Nephron (organoid): Measurements from ENCODE around the gene XDH.

ENCODE experiments used
- H3K27ac Mint-ChIP-seq, 3 experiments: 2 replicates each; pipeline ENCODE4 v1.8.0; 2020; ENCODE audit warnings: mixed read lengths in 3 of 3, mild to moderate bottlenecking in 2 of 3, moderate library complexity in 1 of 3
- H3K27me3 Mint-ChIP-seq: 2 replicates; pipeline ENCODE4 v1.8.0; 2021; ENCODE audit warnings: low read depth, mild to moderate bottlenecking, moderate library complexity, mixed read lengths
- H3K36me3 Mint-ChIP-seq: 2 replicates; pipeline ENCODE4 v1.8.0; 2020; ENCODE audit warnings: low read depth, mixed read lengths
- H3K4me1 Mint-ChIP-seq: 2 replicates; pipeline ENCODE4 v1.8.0; 2020; ENCODE audit warnings: mixed read lengths
- H3K4me3 Mint-ChIP-seq, 3 experiments: 2 replicates each; pipeline ENCODE4 v1.8.0; 2020; ENCODE audit warnings: mild to moderate bottlenecking in 3 of 3, mixed read lengths in 3 of 3, moderate library complexity in 2 of 3
- H3K9me3 Mint-ChIP-seq: 2 replicates; pipeline ENCODE4 v1.8.0; 2020; ENCODE audit warnings: mixed read lengths
- TF ChIP-seq, protein P1 (sequence below), 3 experiments: fragments of 200-600 bp; sonication (generic); IDR thresholded peaks; one replicate each; pipeline ENCODE4 v1.5.0; 2021; ENCODE audit warnings: antibody characterized with exemption in 3 of 3; ENCODE audit not compliant: unreplicated experiment in 3 of 3

XDH gene

DNA sequence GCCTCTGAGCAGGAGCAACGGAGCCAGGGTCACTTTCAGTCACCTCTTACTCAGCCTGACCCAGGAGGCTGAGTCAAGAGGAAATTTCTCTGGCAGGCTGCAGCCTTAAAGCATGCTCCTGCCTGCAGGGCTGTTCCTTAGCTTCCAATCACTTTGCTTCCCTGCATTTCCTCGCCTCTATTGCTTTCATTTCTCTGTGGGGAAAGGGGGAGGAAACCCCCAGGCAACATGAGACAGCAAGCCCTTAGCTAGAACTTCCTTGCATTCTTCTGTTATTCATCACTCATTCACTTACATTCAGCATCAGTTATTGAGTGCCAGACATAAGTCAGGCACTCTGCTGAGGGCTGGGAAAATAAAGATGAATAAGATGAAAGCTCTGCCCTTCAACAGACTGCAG is 13.0 kb downstream of the XDH start:
- no peaks in the 10 kb centered on the region for H3K9me3 Mint-ChIP-seq
- H3K27ac Mint-ChIP-seq: peak overlapping the region in 1 of 3 experiments; percentile 51
- H3K4me1 Mint-ChIP-seq: no peaks in the 10 kb centered on the region
- H3K27me3 Mint-ChIP-seq: peaks cover 3% of the 10 kb centered on the region
- H3K4me3 Mint-ChIP-seq: no peak overlapping the region
- H3K36me3 Mint-ChIP-seq: no peaks in the 10 kb centered on the region
- TF ChIP-seq, protein P1, sequence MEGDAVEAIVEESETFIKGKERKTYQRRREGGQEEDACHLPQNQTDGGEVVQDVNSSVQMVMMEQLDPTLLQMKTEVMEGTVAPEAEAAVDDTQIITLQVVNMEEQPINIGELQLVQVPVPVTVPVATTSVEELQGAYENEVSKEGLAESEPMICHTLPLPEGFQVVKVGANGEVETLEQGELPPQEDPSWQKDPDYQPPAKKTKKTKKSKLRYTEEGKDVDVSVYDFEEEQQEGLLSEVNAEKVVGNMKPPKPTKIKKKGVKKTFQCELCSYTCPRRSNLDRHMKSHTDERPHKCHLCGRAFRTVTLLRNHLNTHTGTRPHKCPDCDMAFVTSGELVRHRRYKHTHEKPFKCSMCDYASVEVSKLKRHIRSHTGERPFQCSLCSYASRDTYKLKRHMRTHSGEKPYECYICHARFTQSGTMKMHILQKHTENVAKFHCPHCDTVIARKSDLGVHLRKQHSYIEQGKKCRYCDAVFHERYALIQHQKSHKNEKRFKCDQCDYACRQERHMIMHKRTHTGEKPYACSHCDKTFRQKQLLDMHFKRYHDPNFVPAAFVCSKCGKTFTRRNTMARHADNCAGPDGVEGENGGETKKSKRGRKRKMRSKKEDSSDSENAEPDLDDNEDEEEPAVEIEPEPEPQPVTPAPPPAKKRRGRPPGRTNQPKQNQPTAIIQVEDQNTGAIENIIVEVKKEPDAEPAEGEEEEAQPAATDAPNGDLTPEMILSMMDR (IDR thresholded peaks at IDR 0.05; ENCODE audit: unreplicated experiment in 3 of 3): no peak

DNA sequence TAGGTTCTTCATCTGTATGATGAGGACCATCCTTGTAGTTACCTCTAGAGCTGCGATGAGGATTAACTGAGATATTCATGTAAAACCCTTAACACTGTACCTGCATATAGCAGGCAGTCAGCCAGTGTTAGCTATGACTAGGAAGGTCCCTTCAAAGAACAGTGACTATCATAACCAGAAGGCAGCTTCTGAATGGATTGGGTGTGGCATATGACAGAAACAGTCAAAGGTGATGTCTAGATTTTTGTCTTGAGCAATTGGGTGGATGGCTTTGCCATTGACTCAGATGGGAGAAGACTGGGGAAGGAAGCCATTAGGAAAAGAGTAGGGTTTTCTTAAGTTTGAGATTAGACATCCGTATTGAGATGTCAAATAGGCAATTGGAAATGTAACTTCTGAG is 15.7 kb downstream of the XDH start:
- TF ChIP-seq, protein P1 (IDR thresholded peaks at IDR 0.05; ENCODE audit: unreplicated experiment in 3 of 3): no peak
- Mint-ChIP-seq H3K4me1 (no peaks in the 10 kb centered on the region), H3K36me3 (no peaks in the 10 kb centered on the region), H3K9me3 (no peaks in the 10 kb centered on the region), H3K27me3 (no peaks in the 10 kb centered on the region), H3K27ac (no peak overlapping the region), H3K4me3 (no peak overlapping the region)

DNA sequence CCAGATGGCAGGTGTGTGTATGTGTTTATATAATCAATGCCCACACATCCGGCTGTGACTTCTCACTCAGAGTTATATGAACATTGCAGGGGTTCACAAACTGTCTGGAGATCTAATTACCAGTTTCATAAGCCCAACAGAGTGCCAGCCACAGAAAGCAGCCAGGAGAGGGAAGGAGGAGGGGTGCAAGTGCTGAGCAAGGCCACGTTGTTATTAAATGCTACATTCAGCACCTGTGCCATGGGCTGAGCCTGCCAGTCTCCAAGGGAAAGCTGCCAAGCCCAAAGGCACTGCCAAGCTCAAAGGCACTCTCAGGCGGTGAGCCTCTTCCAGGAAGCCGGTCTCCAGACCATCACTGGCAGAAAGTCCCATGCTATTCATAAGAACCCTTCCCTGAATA is 17.4 kb downstream of the XDH start:
- Mint-ChIP-seq H3K36me3 (no peaks in the 10 kb centered on the region), H3K27me3 (no peaks in the 10 kb centered on the region), H3K9me3 (no peaks in the 10 kb centered on the region), H3K27ac (no peak overlapping the region), H3K4me1 (no peaks in the 10 kb centered on the region), H3K4me3 (no peak overlapping the region)
- TF ChIP-seq, protein P1 (IDR thresholded peaks at IDR 0.05; ENCODE audit: unreplicated experiment in 3 of 3): no peak

DNA sequence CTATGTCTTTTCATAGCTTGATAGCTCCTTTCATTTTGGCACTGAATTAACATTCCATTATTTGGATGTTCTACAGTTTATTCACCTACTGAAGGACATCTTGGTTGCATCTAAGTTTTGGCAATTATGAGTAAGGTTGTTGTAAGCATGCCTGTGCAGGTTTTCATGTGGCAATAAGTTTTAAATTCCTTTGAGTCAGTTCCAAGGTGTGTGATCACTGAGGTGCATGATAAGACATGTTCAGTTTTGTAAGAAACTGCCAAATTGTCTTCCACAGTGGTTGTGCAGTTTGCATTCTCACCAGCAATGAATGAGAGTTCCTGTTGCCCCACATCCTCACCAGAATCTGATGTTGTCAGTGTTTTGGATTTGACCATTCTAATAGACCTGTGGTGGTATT is 24.2 kb downstream of the XDH start:
- peaks cover 16% of the 10 kb centered on the region for H3K27me3 Mint-ChIP-seq
- TF ChIP-seq, protein P1 (IDR thresholded peaks at IDR 0.05; ENCODE audit: unreplicated experiment in 3 of 3): no peak
- H3K4me3 Mint-ChIP-seq: no peak overlapping the region
- H3K36me3 Mint-ChIP-seq: no peaks in the 10 kb centered on the region
- H3K4me1 Mint-ChIP-seq: no peaks in the 10 kb centered on the region
- no peaks in the 10 kb centered on the region for H3K9me3 Mint-ChIP-seq
- no peak overlapping the region for H3K27ac Mint-ChIP-seq

DNA sequence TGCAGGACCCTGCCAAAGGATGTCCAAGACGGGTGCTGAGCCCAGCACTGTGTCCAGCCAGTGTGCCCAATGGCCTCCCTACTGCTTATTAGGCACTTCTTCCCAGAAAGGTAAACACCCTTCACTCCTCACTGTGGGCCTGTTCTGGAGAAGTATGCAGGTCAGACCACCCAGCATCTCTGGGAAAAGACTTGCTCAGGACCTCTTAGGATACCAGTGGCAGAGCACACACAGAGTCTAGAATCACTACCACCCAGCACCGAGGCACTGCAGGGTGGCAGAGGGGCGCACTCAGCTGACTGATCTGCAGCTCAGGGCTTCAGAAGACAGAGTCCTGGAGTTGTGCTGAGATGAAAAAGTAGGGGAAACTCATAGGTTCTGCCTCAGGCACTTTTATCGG is 25.8 kb downstream of the XDH start:
- Mint-ChIP-seq H3K27me3 (peaks cover 16% of the 10 kb centered on the region), H3K4me1 (no peaks in the 10 kb centered on the region), H3K9me3 (no peaks in the 10 kb centered on the region), H3K27ac (no peak overlapping the region), H3K4me3 (no peak overlapping the region), H3K36me3 (no peaks in the 10 kb centered on the region)
- TF ChIP-seq, protein P1 (IDR thresholded peaks at IDR 0.05; ENCODE audit: unreplicated experiment in 3 of 3): no peak

DNA sequence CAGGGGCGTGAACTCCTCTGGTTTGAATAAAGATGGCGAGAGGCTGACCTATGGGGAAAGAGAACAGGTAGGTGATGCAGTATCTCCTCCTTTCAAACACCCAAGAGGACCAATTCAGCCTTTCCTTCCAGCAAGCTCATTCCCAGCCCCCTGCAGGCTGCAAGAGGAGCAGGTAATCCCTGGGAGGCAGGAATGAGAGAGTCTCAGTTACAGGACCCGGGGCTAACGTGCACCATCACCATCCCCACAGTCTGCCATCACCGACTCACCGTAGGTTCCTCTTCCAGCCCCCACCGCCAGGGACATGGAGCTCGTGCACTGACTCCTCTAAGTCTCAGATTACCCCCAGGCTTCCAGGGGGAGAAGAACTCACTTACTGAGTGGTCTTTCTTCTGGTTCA is 26.7 kb downstream of the XDH start:
- H3K9me3 Mint-ChIP-seq: no peaks in the 10 kb centered on the region
- no peaks in the 10 kb centered on the region for H3K36me3 Mint-ChIP-seq
- TF ChIP-seq, protein P1 (IDR thresholded peaks at IDR 0.05; ENCODE audit: unreplicated experiment in 3 of 3): no peak
- H3K27ac Mint-ChIP-seq: no peak overlapping the region
- no peaks in the 10 kb centered on the region for H3K4me1 Mint-ChIP-seq
- peaks cover 21% of the 10 kb centered on the region for H3K27me3 Mint-ChIP-seq
- no peak overlapping the region for H3K4me3 Mint-ChIP-seq
